ENCODE measurements around the gene EGFL7. TPM values are rescaled to one million over a fixed set of nuclear protein-coding genes. Genes with fewer than 3 reads are reported as not detected.

EGFL7 gene
- total and polyA plus RNA-seq, 5 donors = 73.3 to 148 (median 83.6) TPM

GRCh38 chr9:136645903-136646754 is 16.6 kb upstream of the EGFL7 start:
- no peaks in the 10 kb centered on the region for H3K27me3 ChIP-seq (ENCODE audit: control insufficient read depth, insufficient read depth)
- DNase-seq (peak; percentile 88 to 94 (median 94)), ATAC-seq (peak; percentile 72 to 78)
- H3K4me1 ChIP-seq (ENCODE audit: control insufficient read depth, insufficient read depth, low read length) = no peaks in the 10 kb centered on the region
- peak overlapping the region; percentile 17 for H3K4me3 ChIP-seq (ENCODE audit: low read length)
- H3K27ac ChIP-seq (ENCODE audit: low read length) = peak overlapping the region; percentile 63
- WGBS = 26% methylated on average over 40 of the region's 40 CpGs
- H3K9me3 ChIP-seq (ENCODE audit: control insufficient read depth, low read length) = no peaks in the 10 kb centered on the region
- intact Hi-C loops (cut with DNase I) = loop anchor here in 1 of 4 donors (5.0 kb wide), 1 partner anchor 46 kb away; no protein-coding TSS in a partner anchor

GRCh38 chr9:136646827-136647711 is 15.6 kb upstream of the EGFL7 start:
- WGBS = 64% methylated on average over 29 of the region's 29 CpGs
- Histone ChIP-seq H3K27ac (ENCODE audit: low read length) (peak overlapping the region; percentile 62), H3K4me3 (ENCODE audit: low read length) (peak overlapping the region; percentile 17), H3K27me3 (ENCODE audit: control insufficient read depth, insufficient read depth) (no peaks in the 10 kb centered on the region), H3K4me1 (ENCODE audit: control insufficient read depth, insufficient read depth, low read length) (no peaks in the 10 kb centered on the region), H3K9me3 (ENCODE audit: control insufficient read depth, low read length) (no peaks in the 10 kb centered on the region)
- DNase-seq (peak in 2 of 3 donors; percentile 72 to 78), ATAC-seq (peak; percentile 1 to 8)
- intact Hi-C loops (cut with DNase I) = loop anchor here in 1 of 4 donors (5.0 kb wide), 1 partner anchor 45 kb away; no protein-coding TSS in a partner anchor

- 42% methylated on average over 16 of the region's 16 CpGs for WGBS
- intact Hi-C loops (cut with DNase I) = loop anchor here in 1 of 4 donors (5.0 kb wide), 1 partner anchor 44 kb away; no protein-coding TSS in a partner anchor
- Histone ChIP-seq H3K4me1 (ENCODE audit: control insufficient read depth, insufficient read depth, low read length) (no peaks in the 10 kb centered on the region), H3K4me3 (ENCODE audit: low read length) (no peak overlapping the region), H3K9me3 (ENCODE audit: control insufficient read depth, low read length) (no peaks in the 10 kb centered on the region), H3K27me3 (ENCODE audit: control insufficient read depth, insufficient read depth) (no peaks in the 10 kb centered on the region), H3K27ac (ENCODE audit: low read length) (peak overlapping the region; percentile 60)
- peak; percentile 1 to 4 for ATAC-seq
- DNase-seq = peak; percentile 78 to 92 (median 89)
Observed at GRCh38 chr9:136648751-136649150, 14.0 kb upstream of the EGFL7 start.

- H3K4me1 ChIP-seq (ENCODE audit: control insufficient read depth, insufficient read depth, low read length) = no peaks in the 10 kb centered on the region
- 93% methylated on average over 8 of the region's 8 CpGs for WGBS
- no peaks in the 10 kb centered on the region for H3K27me3 ChIP-seq (ENCODE audit: control insufficient read depth, insufficient read depth)
- intact Hi-C loops (cut with DNase I) = no loop called here
- no peak overlapping the region for H3K4me3 ChIP-seq (ENCODE audit: low read length)
- no peaks in the 10 kb centered on the region for H3K9me3 ChIP-seq (ENCODE audit: control insufficient read depth, low read length)
- DNase-seq (peak in 1 of 3 donors; percentile 7), ATAC-seq (no peak)
- H3K27ac ChIP-seq (ENCODE audit: low read length) = no peak overlapping the region
Observed at GRCh38 chr9:136650021-136650420, 12.7 kb upstream of the EGFL7 start.

GRCh38 chr9:136650648-136651047 is 12.1 kb upstream of the EGFL7 start:
- intact Hi-C loops (cut with DNase I) = no loop called here
- WGBS = 85% methylated on average over 10 of the region's 10 CpGs
- ATAC-seq (no peak), DNase-seq (peak in 2 of 3 donors; percentile 29 to 36)
- Histone ChIP-seq H3K4me1 (ENCODE audit: control insufficient read depth, insufficient read depth, low read length) (no peaks in the 10 kb centered on the region), H3K27ac (ENCODE audit: low read length) (no peak overlapping the region), H3K4me3 (ENCODE audit: low read length) (no peak overlapping the region), H3K27me3 (ENCODE audit: control insufficient read depth, insufficient read depth) (no peaks in the 10 kb centered on the region), H3K9me3 (ENCODE audit: control insufficient read depth, low read length) (no peaks in the 10 kb centered on the region)

GRCh38 chr9:136651860-136652259 is 10.9 kb upstream of the EGFL7 start:
- Histone ChIP-seq H3K4me1 (ENCODE audit: control insufficient read depth, insufficient read depth, low read length) (no peaks in the 10 kb centered on the region), H3K9me3 (ENCODE audit: control insufficient read depth, low read length) (no peaks in the 10 kb centered on the region), H3K27me3 (ENCODE audit: control insufficient read depth, insufficient read depth) (no peaks in the 10 kb centered on the region), H3K4me3 (ENCODE audit: low read length) (no peak overlapping the region), H3K27ac (ENCODE audit: low read length) (no peak overlapping the region)
- intact Hi-C loops (cut with DNase I) = no loop called here
- DNase-seq (peak in 2 of 3 donors; percentile 2 to 19), ATAC-seq (no peak)
- WGBS = 96% methylated on average over 11 of the region's 11 CpGs

- H3K4me1 ChIP-seq (ENCODE audit: control insufficient read depth, insufficient read depth, low read length) = no peaks in the 10 kb centered on the region
- no peaks in the 10 kb centered on the region for H3K9me3 ChIP-seq (ENCODE audit: control insufficient read depth, low read length)
- intact Hi-C loops (cut with DNase I) = no loop called here
- DNase-seq (peak in 2 of 3 donors; percentile 51 to 55), ATAC-seq (no peak)
- no peaks in the 10 kb centered on the region for H3K27me3 ChIP-seq (ENCODE audit: control insufficient read depth, insufficient read depth)
- 61% methylated on average over 43 of the region's 43 CpGs for WGBS
- H3K27ac ChIP-seq (ENCODE audit: low read length) = peak overlapping the region; percentile 25
- H3K4me3 ChIP-seq (ENCODE audit: low read length) = no peak overlapping the region
Observed at GRCh38 chr9:136653323-136654079, 9.2 kb upstream of the EGFL7 start.

GRCh38 chr9:136654820-136655535 is 7.7 kb upstream of the EGFL7 start:
- Histone ChIP-seq H3K4me1 (ENCODE audit: control insufficient read depth, insufficient read depth, low read length) (no peaks in the 10 kb centered on the region), H3K4me3 (ENCODE audit: low read length) (no peak overlapping the region), H3K9me3 (ENCODE audit: control insufficient read depth, low read length) (no peaks in the 10 kb centered on the region), H3K27me3 (ENCODE audit: control insufficient read depth, insufficient read depth) (no peaks in the 10 kb centered on the region), H3K27ac (ENCODE audit: low read length) (peak overlapping the region; percentile 61)
- 72% methylated on average over 15 of the region's 15 CpGs for WGBS
- ATAC-seq (peak; percentile 1 to 2), DNase-seq (peak in 2 of 3 donors; percentile 35 to 65)
- intact Hi-C loops (cut with DNase I) = no loop called here

- Histone ChIP-seq H3K9me3 (ENCODE audit: control insufficient read depth, low read length) (no peaks in the 10 kb centered on the region), H3K4me1 (ENCODE audit: control insufficient read depth, insufficient read depth, low read length) (no peaks in the 10 kb centered on the region), H3K27ac (ENCODE audit: low read length) (peak overlapping the region; percentile 61), H3K27me3 (ENCODE audit: control insufficient read depth, insufficient read depth) (no peaks in the 10 kb centered on the region), H3K4me3 (ENCODE audit: low read length) (no peak overlapping the region)
- peak; percentile 64 to 77 for ATAC-seq
- DNase-seq = peak; percentile 71 to 89 (median 79)
- WGBS = 46% methylated on average over 18 of the region's 18 CpGs
- intact Hi-C loops (cut with DNase I) = no loop called here
Observed at GRCh38 chr9:136655536-136656182, 7.1 kb upstream of the EGFL7 start.

All from right cardiac atrium (tissue), 5 donors.